GM19099 (cell line): ENCODE results near the gene CCNE1.

Source experiments
- POLR2A ChIP-seq: IDR thresholded peaks from 3 replicates; pipeline ENCODE4 v1.6.1; 2011; ENCODE audit warnings: low read depth; ENCODE audit not compliant: insufficient read length; ENCODE audit errors: extremely low read depth

Gene CCNE1

DNA sequence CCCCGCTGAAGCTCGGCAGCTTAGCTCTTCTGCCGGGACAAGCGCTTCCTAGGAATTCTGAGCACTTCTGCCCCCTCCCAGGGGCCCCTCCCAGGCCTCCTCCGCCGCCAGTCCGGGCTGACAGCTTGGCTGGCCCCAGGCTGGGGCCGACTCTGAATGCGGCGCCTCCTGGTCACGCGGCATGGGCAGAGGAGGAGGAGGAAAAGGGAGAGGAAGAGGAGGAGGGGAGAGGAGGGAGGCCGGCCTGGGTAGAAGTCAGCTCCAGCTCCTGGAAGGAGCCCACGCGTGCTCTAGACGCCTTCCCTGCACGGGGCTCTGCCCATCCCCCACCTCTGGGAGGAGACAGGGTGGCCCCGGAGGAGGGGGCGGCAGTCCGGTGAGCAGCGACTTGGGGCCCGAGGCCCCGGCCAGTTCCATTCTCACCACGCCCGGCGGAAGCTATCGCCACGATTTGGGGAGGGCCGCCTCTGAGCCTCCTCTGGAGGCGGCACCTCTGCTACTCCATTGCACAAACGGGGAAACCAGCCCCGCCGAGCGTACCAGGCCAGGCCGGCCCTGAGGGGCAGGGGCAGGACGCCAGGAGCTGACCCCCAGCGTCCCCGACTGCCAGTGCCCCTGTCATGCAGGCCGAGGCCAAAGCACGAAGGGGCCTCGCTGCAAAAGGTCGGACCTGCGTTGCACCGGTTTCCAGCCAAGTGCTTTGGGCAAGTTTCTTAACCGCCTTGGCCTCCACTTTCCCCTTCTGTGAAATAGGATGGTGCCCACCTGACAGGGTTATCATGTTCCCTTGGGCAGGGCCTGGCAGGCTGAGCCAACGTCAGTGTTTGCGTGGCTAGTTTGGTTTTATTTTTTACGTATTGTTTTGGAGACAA is 31.6 kb downstream of the CCNE1 start:
- TF ChIP-seq POLR2A = no peak

GRCh38 chr19:29844891-29845573 is 33.2 kb downstream of the CCNE1 start:
- TF ChIP-seq POLR2A = peak; percentile 49

- no peak for TF ChIP-seq POLR2A
Observed at GRCh38 chr19:29845574-29846176, 33.9 kb downstream of the CCNE1 start.

DNA sequence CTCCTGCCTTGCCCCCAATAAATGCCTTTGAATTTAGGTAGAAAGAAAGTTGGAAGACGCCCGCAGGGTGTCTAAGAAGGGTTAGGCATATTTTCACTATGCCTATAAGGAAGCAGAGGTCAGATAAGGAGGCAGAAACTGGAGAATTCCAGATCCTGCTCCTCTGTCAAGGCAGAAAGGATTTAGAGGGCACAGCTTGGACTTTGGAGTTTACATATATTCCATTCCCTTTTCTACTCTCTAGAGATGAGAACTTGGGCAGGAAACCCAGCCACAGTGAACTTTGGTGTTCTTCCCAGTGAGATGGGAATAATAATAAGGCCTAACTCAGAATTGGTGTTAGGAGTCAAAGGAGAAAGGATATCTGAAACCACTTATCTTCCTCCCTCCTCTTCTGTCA is 37.4 kb downstream of the CCNE1 start:
- no peak for TF ChIP-seq POLR2A

DNA sequence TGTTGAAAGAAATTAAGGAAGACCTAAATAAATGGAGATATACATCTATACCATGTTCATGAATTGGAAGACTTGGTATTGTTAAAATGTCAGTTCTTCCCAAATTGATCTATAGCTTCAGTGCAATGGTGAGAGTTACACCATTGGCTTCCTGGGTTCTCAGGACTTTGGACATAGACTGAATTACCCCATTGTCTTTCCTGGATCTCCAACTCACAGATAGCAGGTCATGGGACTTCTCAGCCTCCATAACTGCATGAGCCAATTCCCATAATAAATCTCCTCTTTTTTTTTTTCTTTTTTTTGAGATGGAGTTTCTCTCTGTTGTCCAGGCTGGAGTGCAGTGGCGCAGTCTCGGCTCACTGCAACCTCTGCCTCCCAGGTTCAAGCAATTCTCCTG is 38.7 kb downstream of the CCNE1 start:
- no peak for TF ChIP-seq POLR2A

DNA sequence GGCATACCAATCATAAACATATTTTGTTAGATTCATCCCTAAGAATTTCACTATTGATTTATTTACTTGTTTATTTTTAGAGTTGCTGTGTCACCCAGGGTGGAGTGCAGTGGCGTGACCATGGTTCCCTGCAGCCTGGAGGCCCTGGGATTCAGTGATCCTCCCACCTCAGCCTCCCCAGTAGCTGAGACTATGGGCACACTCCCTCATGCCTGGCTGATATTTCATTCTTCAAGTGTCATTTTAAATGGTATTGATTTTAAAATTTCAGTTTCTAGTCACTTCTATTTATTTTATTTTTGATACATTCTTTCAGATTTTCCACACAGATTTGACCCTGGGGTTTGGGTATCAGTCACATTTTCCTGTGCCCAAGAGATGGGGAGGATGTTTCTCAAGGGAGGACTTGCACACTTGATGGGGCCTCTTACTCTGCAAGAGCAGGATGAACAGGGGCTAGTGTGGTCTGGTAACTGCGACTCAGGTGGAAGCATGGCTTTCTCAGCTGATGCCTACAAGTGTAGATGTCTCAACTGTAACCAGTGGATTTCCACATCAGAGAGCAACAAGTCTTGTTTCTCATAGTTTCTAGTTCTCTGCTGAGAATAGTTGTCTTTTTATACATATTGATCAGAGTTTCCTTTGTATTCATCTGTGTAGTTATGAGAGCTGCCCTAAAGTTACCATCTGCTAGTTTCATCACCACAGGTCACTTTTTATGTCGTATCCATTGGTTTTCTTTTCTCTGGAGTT is 40.2 kb downstream of the CCNE1 start:
- no peak for TF ChIP-seq POLR2A

GRCh38 chr19:29854033-29854432 is 42.2 kb downstream of the CCNE1 start:
- TF ChIP-seq POLR2A = no peak

DNA sequence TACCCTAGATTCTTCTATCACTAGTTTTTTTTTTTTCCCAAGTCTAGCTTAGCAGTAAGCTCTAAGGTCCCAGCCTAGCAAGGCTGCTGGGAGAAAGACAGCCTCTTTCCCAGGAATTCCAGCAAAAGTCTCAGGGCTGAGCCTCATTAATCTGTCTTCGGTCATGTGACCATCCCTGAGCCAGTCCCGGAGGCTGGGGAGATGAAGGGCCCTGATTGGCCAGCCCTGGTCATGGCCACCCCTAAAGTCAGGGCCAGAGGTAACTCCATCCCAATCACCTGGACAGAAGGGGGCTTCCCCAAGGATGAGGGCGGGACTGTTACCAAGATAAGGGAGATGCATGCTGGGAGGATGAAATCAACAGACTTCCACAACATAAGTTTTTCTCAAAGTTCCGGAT is 43.3 kb downstream of the CCNE1 start:
- TF ChIP-seq POLR2A = no peak

DNA sequence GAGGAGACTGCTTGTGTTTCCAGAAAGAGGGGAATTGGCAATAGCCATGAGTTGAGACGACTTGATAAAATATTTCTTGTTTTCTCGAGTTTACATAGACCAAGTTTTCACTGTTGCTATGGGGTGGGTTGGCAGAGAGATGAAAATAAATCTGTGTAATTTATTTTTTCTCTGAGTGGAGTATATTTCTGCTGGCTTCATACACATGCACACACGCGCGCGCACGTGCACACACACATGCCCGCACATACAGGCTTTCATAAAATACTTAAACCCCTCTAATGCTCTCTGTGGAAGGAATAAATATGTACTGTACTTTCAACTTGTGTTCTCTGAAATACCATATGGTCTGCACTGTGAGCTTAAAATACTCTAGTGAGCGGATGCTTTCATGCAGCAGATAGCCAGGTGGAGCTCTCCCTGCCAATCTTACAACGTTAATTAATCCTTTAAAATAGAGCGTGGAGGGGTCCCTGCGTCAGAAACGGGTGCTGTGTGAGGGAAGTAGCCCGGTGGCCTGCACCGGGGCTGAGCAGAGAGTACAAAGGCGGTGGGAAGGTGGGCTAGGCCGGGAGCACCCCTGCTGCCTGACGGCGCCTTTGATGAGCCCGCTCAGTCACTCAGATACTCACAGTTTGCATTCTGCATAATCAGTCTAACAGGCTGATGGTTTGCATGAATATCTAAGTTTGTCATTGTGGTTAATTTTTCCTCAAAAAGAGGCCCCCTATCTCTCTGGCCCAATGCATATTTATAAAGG is 44.1 kb downstream of the CCNE1 start:
- TF ChIP-seq POLR2A = no peak

DNA sequence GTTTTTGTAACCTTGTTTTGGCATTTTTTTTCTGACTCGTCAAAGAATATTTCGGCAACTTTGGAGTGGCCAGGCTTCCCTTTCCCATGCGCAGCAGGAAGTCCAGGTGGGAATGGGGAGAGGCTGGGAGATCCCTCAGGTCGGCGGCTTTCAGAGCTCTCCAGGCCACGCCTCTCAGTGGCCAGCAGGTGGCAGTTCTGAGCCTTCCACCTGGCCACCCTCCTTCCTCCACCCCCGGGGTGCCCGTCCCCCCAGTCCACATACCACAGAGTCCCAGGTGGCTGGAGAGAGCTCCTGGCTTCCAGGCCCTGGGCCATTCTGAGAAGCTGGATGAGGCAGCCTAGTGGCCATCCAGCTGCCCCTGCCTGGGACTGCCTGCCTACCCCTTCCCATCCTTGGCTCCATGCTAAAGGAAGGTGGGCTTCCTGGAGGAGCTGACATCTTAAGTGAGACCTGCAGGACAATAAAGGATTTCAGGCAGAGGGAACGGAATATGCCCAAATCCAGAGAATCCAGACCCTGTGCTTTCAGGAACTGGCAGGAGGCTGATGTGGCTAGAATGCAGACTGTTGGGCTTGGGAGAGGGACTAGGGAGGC is 46.3 kb downstream of the CCNE1 start:
- TF ChIP-seq POLR2A = no peak

GRCh38 chr19:29858621-29859020 is 46.8 kb downstream of the CCNE1 start:
- no peak for TF ChIP-seq POLR2A

GRCh38 chr19:29860492-29860891 is 48.7 kb downstream of the CCNE1 start:
- TF ChIP-seq POLR2A = no peak

DNA sequence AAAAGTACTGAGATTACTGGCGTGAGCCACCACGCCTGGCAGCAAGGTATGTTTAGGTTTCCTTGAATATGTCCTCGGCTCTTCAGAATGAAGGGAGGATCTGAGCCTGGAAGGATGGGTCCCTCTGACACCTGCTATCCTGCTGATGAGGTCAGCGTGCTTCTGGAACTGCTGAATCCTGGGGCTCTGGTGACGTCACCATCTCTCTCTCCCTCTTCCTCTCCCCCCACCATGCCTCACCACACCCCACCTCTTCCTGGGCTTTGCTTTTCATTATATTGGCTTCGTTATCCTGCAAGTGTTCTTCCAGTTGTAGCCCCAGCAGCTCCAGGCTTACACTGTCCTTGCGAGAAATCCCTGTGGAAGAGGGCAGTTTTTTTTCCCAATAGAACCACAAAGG is 49.8 kb downstream of the CCNE1 start:
- TF ChIP-seq POLR2A = no peak

GRCh38 chr19:29866011-29866410 is 54.2 kb downstream of the CCNE1 start:
- TF ChIP-seq POLR2A = no peak
